ENCODE results near the gene KANSL1.
A peak's percentile ranks its signal among the peaks of the same experiment; 100 is the strongest.
"Not testable (repeated sequence)": the region's sequence is repeated elsewhere in the genome, so short reads cannot be mapped to it uniquely, and the experiment has no call there.

KANSL1 gene

DNA sequence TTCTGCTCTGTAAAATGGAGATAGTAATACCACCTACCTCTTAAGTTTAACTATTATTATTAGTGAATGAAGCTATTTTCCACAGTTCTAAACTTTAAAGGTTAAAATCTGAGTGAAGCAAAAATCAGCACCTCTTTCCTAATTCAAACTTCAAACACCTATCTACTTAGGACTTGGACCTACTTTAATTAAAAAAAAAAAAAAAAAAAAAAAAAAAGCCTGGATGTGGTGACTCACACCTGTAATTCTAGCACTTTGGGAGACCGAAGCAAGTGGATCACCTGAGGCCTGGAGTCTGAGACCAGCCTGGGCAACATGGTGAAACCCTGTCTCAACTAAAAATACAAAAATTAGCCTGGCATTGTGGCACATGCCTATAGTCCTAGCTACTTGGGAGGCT, 5.0 kb upstream of the KANSL1 start:
- TF ChIP-seq POLR2A (IDR thresholded peaks at IDR 0.05; ENCODE audit: low read depth, low read length): no peak
- FAIRE-seq: no peak

DNA sequence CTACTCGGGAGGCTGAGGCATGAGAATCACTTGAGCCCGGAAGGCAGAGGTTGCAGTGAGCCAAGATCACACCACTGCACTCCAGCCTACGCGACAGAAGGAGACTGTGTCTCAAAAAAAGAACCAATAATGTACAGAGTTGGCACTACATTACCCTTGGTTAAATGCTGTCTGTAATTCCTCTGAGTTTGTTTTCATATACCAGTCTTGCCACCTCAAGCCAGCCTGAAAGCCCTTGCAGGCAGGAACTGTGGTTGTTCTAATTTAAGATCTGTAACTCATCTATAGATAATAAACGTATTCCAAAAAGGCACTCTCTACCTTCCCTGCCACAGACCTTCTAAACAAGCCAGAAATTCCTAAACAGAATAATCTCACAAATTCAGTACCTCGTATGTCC, 4.3 kb upstream of the KANSL1 start:
- no peak for FAIRE-seq
- DNase-seq (ENCODE audit: insufficient read length, low spot score): no peak
- no peak for TF ChIP-seq POLR2A (IDR thresholded peaks at IDR 0.05; ENCODE audit: low read depth, low read length)

More for the DNA sequence above, 5.0 kb upstream of the KANSL1 start:
- no peak for DNase-seq (ENCODE audit: insufficient read length, low spot score)

DNA sequence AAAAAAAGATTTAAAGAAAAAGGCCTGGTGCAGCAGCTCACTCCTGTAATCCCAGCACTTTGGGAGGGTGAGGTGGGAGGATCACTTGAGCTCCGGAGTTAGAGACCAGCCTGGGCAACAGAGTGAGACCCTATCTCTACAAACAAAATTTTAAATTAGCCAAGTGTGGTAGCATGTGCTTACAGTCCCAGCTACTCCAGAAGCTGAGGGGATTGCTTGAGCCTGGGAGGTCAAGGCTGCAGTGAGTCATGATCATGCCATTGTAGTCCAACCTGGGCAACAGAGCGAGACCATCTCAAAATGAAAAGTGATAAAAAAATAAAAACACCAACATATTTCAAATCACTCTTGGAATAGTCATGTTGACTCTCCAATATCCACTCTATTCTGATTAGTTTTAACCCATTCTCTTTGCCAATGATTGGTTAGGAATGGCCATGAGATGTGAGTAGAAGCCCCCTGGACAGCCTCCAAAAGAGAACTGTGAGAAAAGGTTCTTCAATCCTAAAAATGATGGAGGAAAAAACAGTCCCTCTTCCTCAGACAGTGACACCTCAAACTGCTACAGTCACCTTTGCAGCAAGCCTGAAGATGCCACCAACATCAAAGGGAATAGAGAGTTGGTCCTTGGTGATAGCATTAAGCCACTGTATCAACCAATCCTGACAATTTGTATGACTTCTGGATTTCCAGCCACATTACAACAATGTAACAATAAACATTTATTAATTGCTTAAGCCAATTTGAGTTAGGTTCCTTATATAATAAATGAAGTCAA, 2.9 kb upstream of the KANSL1 start:
- no peak for TF ChIP-seq POLR2A (IDR thresholded peaks at IDR 0.05; ENCODE audit: low read depth, low read length)
- FAIRE-seq (no peak), DNase-seq (ENCODE audit: insufficient read length, low spot score) (no peak)

DNA sequence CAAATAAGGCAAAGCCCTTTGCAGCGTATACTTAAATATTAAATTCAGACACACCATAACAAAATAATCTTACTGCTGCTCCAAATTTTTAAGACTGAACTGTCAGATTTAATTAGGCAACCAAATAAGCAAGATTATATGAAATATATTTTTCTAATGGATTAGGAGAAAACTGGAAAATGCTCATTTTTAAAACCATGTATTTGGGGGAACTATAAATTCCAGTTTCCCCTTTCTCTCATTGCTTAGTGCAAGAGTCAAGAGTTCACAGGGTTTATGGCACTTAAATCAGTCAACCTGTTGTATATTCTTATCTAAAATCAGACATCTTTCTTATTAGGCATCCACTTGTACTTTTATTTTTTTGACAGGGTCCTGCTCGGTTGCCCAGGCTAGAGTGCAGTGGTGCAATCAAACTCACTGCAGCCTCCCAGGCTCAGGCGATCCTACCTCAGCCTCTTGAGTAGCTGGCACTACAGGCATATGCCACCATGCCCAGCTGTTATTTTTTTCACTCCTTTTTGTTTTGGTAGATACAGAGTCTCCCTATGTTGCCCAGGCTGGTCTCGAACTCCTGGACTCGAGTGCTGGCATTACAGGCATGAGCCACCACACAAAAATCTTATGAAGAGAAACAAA, 2.1 kb upstream of the KANSL1 start:
- DNase-seq (ENCODE audit: insufficient read length, low spot score) (no peak), FAIRE-seq (no peak)
- TF ChIP-seq POLR2A (IDR thresholded peaks at IDR 0.05; ENCODE audit: low read depth, low read length): no peak

DNA sequence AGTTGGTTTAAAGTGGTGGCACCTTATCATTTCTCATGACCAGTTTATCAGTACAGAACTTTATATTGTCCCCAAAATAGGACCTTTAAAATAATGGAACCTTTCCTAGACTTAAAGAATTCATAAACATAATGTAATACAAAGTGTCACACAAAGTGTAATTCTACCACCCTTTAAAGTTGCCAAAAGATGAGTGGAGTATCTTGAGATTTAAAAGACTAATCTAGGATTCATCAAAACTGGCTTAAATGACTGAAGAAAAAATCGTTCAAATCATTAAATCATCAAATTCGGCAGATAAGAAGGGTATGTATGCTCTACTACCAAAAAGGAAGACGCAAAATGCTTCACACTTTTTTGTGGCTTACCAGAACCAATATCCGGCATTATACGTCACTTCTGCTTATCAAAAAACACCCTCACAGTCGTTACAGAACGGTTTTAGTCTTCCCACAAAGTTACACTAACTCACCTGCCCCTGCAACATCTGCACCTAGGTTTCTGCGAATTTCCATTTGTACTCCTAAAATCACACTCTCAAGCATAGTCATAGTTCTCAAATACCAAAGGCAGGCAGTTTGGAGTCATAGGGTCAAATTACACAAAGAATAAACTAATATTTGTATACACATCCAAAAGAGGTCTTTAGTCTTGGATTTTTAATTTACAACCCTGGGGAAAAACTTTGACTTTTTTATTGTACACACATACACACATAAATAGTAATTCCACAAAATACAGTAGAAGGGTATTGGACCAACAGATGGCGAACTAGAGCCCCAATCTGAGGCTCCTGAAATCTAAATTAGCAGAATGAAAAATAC, 1.4 kb upstream of the KANSL1 start:
- DNase-seq (ENCODE audit: insufficient read length, low spot score): no peak
- FAIRE-seq: no peak
- TF ChIP-seq POLR2A (IDR thresholded peaks at IDR 0.05; ENCODE audit: low read depth, low read length): no peak

DNA sequence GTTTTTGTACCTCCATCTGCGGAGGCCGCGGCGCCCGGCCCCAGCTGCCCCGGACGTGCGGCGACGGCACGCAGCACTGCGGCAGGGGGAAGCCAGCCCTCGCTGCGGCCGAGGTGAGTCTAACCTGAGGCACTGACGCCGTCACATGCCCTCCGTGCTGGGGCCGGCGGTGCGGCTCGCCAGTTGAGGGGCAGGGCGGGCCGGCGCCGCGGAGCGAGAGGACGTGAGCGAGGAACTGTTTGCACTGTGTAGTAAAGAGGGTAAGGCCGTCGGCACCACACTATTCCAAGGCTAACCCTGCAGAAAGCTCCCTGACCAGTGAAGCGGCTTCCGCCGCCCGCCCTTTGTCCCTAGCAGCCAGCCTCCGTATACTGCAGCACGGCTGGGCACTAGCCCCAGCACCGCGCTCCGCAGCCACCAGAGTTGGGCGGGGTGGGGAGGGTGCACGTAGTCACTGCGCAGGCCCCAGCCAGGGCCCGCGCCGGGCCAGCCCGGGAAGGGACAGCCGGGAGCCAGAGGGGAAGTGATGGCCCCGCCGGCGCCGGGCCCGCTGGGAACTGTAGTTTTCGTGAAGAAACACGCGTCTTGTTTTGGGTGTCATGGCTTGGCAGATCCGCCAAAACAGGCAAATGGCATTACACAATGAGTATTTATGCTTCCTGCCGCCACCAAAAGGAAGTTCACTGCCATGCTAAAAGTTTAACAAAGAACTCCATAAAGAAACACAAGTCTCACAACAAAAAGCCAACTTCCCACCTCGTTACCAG, 580 bp upstream of the KANSL1 start:
- FAIRE-seq: peak; percentile 85
- TF ChIP-seq POLR2A (IDR thresholded peaks at IDR 0.05; ENCODE audit: low read depth, low read length): peak; percentile 92

DNA sequence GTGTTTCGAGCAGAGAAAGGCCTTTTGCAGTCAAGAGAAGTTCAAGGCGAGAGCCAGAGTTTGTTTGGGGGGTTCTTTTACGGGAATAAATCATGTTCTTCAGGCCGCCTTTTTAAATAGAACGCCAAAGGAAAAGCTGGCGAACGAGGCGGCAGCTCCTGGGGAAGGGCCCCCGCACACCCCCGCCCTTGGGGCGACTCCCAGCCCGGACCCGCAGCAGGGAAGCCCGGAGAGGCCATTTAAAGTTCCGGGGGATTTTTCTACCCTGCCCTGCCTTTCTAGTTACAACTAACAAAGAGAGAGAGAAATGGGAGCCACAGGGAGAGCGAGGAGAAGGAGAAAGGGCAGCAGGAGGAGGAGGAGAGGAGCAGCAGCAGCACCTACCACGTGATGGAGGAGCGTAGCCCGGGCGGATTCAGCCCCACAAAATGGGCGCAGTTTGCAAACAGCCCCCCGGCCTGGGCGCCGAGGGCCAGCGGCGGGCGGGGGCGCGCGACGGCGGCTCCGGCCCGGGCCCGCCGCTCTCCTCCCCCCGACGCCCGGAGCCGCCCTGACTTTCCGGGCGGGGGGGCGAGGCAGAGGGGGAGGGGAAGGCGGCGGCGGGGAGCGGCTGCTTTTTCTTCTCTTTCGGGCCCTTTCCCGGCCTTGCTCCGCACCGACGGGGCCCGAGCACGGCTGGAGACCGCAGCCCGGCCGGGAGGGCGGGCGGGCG, 634 bp downstream of the KANSL1 start:
- TF ChIP-seq POLR2A (IDR thresholded peaks at IDR 0.05; ENCODE audit: low read depth, low read length): peak; percentile 37; the same call in 1 of the 2 replicates
- DNase-seq (ENCODE audit: insufficient read length, low spot score) (peak; percentile 46), FAIRE-seq (no peak)

More for the DNA sequence above, 580 bp upstream of the KANSL1 start:
- DNase-seq (ENCODE audit: insufficient read length, low spot score): peak; percentile 99

DNA sequence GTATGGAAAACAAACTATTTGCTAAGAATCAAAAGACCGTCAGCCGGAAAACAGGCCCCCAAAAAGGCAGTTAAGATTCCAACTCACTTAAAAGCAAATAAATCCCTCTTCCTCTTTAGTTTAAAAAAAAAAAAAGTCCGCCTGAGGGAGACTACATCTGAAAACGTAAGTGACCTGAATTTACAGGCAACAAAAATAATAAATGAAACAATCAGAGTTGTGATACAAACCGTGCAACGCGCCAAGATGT, 1.1 kb downstream of the KANSL1 start:
- no peak for TF ChIP-seq POLR2A (IDR thresholded peaks at IDR 0.05; ENCODE audit: low read depth, low read length)
- FAIRE-seq: no peak
- no peak for DNase-seq (ENCODE audit: insufficient read length, low spot score)

DNA sequence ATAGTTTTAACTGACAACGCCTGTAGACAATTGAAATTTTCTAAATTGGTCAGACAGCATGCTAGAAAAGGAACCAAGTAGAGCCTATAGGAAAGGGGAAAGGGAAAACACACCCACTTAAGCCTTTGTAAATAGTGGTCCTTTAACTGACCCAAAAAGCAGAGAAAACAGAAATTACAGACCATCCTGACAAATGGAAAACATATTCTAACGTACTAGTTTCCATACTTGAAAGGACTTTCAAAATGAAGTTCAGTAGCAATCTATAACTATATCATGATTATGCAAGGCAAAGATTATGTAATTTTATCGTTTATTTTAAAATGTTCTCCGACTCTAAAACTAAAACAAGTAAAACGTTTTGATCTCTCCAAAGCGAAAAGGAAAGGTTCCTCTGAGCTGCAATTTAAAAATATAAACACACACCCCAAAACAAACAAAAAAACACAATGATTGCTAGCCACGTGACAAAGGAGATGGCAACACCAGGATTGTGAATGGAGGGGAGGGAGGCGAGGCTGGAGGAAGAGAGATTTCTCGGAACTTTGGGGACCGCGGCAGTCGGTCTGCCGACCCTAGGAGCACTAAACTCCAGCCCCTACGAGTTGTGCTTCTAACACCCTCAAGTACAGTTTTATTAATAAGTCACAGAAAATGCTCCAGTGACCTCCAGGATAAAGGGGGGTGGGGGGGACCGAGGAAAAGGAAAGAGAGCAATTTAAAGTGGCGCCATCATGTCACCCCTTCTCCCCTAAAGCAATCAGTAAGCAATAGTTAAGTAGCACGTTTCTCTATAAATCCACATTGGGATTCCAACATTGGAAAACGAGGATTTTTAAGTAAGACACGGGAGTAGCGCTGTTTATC, 1.7 kb downstream of the KANSL1 start:
- no peak for TF ChIP-seq POLR2A (IDR thresholded peaks at IDR 0.05; ENCODE audit: low read depth, low read length)
- DNase-seq (ENCODE audit: insufficient read length, low spot score): peak; percentile 75
- no peak for FAIRE-seq

DNA sequence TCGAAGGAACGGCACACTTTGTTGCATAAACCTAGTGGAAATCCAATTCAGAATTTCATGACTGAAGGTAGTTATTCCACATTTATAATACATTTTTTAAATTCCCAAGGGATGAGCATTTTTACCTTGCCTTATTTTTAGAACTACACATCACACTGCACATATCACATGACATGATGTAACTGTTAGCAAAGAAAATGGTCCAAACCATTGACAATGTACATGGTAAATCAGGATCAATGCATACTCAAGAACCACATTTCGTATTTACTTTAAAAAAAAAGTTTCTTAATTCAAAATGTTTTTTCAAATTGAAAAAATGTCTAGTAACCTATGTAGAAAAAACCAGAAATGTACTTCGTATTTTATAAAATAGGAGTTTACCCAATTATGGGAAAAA, 2.5 kb downstream of the KANSL1 start:
- no peak for DNase-seq (ENCODE audit: insufficient read length, low spot score)
- TF ChIP-seq POLR2A (IDR thresholded peaks at IDR 0.05; ENCODE audit: low read depth, low read length): no peak
- peak; percentile 33 for FAIRE-seq

DNA sequence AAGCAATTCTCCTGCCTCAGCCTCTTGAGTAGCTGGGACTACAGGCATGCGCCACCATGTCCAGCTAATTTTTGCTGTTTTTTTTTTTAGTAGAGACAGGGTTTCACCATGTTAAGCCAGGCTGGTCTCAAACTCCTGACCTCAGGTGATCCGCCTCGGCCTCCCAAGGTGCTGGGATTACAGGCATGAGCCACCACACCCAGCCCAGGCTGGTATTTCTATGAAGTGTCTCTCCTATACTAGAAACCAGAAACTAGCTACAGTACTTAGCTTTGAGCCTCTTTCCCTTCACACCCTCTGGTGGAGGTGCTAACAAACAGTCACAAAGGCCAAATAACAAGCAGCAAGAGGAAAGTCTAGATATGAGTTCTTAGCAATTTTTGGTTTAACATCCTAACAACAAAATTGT, 6.4 kb downstream of the KANSL1 start:
- DNase-seq (ENCODE audit: insufficient read length, low spot score); FAIRE-seq: not testable (repeated sequence)

DNA sequence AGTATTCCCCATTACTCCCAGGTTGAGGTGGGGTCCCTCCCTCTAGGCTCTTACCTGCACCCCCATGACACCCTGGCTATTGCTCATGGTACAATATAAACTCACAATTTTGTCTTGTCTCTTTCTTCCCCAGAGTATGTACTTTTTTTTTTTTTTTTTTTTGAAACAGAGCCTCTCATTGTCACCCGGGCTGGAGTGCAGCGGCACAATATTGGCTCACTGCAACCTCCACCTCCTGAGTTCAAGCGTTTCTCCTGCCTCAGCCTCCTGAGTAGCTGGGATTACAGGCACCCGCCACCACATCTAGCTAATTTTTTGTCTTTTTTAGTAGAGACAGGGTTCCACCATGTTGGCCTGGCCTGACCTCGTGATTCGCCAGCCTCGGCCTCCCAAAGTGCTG, 8.5 kb downstream of the KANSL1 start:
- DNase-seq (ENCODE audit: insufficient read length, low spot score): no peak
- no peak for TF ChIP-seq POLR2A (IDR thresholded peaks at IDR 0.05; ENCODE audit: low read depth, low read length)
- no peak for FAIRE-seq

DNA sequence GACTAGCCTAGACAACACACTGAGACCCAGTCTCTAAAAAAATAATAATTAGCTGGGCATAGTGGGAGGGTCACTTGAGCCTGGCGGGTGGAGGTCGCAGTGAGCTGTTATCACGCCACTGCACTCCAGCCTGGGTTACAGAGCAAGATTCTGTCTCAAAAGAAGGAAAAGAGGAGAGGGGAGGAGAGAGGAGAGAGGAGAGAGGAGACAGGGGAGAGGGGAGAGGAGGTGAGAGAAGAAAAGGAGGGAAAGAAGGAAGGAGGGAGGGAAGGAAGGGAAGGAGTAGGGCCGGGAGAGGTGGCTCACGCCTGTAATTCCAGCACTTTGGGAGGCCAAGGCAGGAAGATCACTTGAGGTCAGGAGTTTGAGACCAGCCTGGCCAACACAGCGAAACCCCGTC, 9.8 kb downstream of the KANSL1 start:
- DNase-seq (ENCODE audit: insufficient read length, low spot score); FAIRE-seq: not testable (repeated sequence)

Data from H54 (cell line).